Measurements from ENCODE around the gene PEAK1. TPM values are rescaled to one million over a fixed set of nuclear protein-coding genes. Genes with fewer than 3 reads are reported as not detected.
A peak's percentile ranks its signal among the peaks of the same experiment; 100 is the strongest.

PEAK1 gene
- polyA plus RNA-seq, 3 donors = 25.2 to 39.1 (median 31.0) TPM

DNA sequence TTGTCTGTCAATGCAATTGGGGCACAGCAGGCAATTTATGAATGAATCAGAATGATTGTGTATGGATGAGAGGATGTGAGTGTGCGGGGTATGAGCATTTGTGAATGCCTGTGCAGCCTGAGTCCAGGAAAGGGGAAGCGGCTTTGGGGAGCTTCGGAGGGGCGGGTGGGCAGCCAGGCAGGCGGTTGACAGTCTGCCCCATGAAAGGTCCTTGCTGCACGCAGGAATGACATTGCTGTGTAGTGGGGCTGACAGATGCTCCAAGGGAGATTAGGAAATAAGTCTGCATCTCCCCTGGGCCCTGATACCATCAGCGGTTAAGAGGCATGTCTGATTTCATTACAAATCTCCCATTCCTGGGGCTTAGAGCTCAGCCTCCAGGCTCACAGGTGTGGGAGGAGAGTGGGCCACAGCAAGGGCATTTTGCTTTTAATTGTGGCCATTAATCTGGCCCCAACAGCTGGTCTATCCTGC, 322.6 kb downstream of the PEAK1 start:
- DNase-seq = no peak

DNA sequence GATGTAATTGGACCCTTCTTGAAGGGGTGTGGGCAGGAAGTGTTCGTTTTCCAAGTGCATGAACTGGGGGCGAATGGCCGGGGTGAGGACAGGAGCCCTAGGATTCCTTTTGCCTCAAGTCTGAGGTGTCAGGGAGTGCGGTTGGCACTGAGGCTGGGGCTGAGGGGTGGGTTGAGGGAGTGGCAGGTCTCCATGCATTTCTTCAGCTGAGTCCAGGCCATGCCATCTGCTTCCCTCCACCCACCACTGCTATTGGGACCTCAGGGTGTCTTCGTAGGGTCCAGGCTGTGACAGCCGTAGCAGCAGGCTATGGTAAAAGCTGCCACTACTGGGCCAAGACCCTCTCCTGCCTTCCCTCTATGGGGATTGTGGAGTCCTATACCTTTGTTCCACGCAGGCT, 323.4 kb downstream of the PEAK1 start:
- DNase-seq = no peak

GRCh38 chr15:77096138-77096537, 323.8 kb downstream of the PEAK1 start:
- no peak for DNase-seq

- no peak for DNase-seq
Measured at GRCh38 chr15:77094397-77095030, 325.4 kb downstream of the PEAK1 start.

DNA sequence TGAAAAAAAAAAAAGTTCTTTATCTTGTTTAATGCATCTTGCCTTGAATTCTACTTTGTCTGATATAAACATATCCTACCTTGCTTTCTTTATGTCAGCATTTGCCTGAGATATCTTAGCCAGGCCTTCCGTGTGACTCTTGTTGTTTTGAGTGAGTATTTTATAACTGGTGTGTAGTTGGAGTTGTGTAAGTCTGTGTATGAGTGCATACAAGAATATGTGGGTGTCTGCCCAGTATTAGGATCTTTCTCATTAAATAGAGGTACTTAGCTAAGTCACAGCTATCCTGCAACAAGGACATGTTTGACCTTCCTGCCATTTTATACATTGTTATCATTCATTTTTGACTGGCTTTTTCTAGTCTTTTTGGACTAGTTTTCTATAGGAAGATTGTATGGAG, 326.5 kb downstream of the PEAK1 start:
- no peak for DNase-seq

- DNase-seq = no peak
Measured at GRCh38 chr15:77091097-77091496, 328.8 kb downstream of the PEAK1 start.

DNA sequence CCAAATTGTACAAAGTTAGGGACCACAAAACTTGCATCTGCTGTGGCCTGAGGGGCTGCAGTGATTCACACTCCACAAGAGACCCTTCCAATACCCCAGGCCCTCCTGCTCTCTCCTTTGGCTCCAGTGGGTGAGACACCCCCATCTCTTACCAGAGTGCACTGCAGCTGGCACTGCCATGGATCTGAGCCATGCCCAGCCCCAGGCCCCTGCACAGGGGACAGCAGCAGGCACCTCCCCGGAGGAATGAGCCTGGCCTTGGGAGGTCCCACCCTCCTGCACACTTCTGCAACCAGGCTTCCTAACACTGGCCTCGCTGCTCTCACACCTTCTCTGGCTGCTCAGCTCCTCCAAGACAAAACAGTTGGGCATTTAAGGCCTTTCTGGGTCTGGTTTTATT, 332.7 kb downstream of the PEAK1 start:
- no peak for DNase-seq

- DNase-seq = no peak
Measured at GRCh38 chr15:77085297-77085696, 334.6 kb downstream of the PEAK1 start.

DNA sequence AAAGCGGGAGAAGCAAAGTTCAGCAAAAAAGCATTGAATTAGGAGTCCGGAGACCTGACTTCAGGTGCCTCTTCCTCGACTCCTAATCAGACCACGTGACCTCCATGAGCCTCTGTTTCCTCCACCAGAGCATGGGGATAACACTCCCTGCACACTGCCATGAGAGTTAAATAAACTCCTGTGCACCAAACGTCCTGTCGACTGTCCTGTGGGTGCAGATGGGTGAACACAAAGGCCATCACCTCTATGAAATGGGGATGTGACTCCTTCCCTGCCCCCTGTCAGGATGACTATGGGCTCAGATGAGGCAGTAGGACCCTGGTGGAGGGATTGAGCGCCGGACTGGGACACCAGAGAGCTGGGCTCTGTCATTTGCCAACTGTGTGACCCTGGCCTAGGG, 335.5 kb downstream of the PEAK1 start:
- DNase-seq = no peak

GRCh38 chr15:77083381-77084160, 336.3 kb downstream of the PEAK1 start:
- DNase-seq = no peak

DNA sequence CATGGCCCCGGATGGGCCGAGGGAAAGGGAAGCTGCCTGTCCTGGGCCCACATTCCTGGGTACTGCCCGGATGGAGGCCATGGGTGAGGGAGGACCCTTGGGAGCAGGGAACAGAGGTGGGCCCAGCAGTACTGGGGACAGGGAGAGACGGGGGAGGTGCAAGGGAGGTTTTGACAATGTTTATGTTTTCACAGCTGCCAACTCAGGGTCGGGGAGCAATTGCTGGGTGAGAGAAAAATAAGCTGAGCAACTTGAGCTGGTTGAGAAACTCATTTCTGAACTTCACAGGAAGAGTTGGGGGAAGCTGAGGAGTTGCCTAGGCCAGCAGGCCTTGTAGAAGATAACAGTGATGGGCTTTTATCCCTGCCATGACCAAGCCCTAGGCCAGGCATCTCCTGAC, 337.9 kb downstream of the PEAK1 start:
- DNase-seq = no peak

DNA sequence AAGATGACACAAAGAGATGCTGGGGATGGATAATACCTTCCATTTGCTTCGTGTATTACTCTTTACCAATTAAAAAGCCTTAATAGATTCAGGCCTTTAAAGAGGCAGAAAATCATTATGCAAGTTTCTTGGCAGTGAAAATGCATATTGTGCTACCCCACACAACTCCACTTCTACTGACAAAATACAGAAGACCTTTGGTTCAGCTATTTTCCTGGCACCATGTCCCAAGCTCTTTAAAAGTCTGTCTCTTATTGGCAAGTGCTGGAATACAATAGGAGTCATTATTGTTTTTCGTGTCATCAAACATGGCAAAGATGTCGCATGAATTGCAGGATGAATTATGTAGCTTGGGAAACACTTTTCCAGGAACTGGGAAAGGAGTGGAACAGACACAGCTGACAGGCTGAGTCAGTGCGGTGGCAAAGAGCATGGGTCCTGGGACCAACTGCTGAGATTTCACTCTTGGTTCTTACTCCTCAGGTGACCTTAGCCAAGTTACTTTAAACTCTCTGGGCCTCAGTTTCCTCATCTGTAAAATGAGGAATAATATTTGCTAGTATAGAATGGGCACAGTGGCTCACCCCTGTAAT, 343.5 kb downstream of the PEAK1 start:
- no peak for DNase-seq

- DNase-seq = no peak
Measured at GRCh38 chr15:77075528-77075927, 344.4 kb downstream of the PEAK1 start.

DNA sequence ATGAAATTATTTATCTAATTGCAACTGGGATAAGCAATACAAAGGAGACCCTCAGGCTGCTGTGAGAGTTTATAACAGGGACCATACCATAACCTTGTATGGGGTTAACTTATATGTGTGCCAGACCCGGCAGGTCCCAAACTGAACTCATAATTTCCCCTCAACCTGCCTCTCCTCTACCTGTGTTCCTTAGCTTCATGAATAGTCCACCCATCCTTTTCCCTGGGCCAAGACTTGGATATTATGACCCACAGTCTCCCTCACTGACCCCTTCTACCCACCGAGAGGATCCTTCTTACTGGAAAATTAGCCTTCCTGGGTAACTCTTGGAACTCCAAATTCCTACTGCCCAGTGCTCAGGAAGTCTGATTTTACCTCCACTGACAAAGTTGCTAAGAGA, 345.6 kb downstream of the PEAK1 start:
- DNase-seq = no peak

- DNase-seq = no peak
Measured at GRCh38 chr15:77071305-77072223, 348.3 kb downstream of the PEAK1 start.

DNA sequence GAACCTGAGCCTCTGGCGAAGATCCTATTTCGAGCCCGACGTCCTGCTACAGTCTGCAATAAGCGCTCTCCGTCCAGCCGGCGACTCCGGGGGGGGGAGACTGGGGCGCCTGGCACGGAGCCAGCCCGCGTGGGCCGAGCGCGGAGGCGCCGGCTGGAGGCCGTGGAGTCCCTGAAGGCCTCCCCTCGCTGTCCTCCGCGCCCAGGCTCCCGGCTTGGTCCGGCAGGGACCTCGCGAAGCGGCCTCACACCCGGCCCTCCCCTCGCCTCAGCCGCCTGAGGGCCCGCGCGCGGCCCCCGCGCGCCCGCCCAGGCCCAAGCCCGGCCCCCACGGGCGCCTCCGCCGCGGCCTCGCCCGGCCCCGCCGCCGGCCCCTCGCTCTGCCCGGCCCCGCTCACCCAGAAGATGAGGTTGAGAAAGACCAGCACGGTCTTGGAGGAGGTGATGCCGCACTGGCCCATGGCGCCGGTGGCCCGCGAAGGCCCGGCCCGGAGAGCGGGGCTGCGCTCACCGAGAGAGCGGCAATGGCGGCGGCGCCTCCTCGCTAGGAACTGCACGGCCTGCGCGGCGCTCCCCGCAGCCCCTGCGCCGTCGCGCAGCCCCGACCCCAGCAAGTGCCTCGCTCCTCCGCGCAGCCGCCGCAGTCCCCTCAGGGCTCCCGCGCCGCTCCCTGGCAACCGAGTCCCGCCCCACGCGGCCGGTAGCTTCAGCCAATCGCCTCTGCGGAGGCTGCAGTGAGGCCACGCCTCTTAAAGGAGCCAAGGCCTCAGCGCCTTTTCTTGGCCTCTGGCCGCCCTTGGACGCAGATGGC, 349.2 kb downstream of the PEAK1 start, which contains the start of gene TSPAN3:
Gene TSPAN3 (minus strand): TSS at position 615 of the 810 bp plus-strand sequence. CDS start 155 bp downstream, at position 460.
- peak; percentile 93 for DNase-seq

DNA sequence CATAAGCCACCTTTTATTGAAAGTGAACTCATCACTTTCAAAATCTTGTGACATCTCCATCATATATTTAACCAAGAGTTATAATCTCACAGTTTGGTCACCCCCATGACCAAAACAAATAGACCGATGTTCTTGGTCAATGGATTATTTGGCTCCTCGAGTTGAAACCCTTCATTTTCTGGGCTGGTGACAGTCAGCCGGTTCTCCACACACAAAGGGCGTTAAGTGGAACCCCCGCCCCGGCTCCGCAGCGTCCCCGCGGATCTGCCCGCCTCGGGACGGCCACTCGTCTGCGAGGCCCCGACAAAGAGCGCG, 349.8 kb downstream of the PEAK1 start:
- no peak for DNase-seq

DNA sequence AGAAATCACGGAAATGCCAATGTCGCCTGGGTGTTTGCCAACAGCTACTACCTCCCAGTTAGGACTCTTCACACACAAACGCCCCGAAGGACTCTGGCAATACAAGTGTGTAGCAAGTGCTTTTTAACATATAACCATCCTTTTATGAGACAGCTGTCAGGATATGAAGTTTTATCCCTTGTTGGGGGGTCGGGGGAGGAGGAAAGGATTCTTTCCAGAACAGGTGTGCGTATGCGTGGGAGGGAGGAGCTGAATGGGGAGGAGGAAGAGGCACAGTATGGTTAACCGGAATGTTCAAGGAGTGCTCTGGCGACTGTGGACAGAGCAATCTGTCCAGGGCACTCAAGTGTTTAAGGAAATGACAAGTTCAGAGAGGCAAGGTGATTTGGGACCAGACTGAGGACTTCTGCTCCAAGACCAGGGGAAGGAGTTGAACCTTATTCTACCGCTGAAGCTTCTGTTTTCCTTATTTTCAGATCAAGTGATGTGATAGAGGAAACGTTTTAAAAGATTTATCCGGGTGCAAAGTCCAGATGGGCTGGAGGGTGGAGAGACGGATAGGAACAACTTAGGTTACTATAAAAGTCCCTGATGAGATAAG, 350.3 kb downstream of the PEAK1 start:
- DNase-seq = no peak

- DNase-seq = no peak
Measured at GRCh38 chr15:77068633-77069032, 351.3 kb downstream of the PEAK1 start.

DNA sequence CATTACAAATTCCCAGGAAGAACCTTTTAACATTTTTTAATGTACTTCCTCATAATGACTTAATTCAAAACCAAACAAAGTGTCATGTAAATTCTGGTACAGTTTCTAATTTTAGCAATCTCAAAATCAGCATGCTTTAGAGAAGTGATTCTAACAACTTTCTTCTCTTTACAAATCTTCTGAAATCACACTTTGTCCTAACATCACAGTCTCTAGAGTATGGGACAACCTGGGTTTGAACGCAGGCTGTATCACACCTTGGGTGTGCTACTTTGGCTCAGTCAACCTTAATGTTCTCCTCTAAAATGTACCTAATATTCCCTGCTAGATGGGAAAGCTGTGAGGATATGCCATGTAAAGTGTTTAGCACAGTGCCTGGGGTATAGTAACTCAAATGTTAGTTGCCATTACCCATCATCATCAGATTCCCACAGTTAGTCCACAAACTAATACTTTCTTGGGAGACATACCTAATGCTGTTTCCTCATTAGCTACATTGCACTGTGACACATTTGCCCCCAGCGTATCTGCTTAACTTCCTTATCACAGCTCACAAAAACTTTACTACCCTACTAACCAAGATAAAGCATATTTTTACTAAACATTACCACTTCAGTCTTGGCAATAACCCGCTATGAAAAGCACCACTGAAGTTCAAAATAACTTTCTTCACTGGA, 352.1 kb downstream of the PEAK1 start:
- no peak for DNase-seq
